HS-27A (cell line): Measurements from ENCODE around the gene PODXL.
"Not testable (repeated sequence)": the region's sequence is repeated elsewhere in the genome, so short reads cannot be mapped to it uniquely, and the experiment has no call there.

Source experiments
- DNase-seq: peaks from one replicate; pipeline ENCODE4 v3.0.0-alpha.2; 2012; ENCODE audit warnings: low read depth, missing footprints

The PODXL gene

DNA sequence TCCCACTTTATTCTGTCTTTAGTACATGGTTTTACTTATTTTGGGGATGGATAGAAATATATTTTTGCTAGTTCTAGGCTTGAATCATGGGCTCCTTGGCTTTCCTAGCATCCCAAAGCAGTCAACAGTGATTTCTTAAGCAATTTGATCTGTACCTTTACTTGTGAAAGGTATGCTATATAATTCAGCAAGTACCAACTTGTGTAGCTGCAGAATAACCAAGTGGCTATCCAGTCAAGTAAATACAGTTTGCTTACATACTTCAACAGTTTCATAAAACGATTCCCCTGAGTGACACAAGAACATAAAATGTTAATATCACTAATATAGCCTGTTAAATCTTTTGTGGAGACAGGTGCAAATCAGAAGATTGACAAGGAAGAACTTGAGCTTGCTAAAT lies 67.2 kb downstream of the PODXL start:
- DNase-seq: no peak

DNA sequence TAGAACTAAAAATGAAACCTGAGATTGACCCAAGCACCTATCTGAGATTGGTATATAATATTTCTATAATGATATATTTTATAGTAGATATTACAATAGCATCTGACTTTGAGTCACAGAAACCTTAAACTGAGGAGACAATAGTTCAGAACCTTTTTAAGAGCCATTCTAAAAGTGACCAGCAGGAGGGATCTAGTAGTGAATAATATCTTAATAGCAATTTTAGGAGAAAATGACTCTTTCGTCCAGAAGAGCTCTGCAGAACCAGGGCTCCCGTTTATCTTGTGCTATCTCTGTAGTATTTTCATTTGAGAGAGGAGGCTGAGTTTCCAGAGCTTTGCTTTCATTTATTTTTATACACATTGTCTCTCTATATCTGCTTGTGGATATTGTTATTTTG lies 68.1 kb downstream of the PODXL start:
- DNase-seq: no peak

GRCh38 chr7:131487217-131487616 lies 69.2 kb downstream of the PODXL start:
- no peak for DNase-seq

DNA sequence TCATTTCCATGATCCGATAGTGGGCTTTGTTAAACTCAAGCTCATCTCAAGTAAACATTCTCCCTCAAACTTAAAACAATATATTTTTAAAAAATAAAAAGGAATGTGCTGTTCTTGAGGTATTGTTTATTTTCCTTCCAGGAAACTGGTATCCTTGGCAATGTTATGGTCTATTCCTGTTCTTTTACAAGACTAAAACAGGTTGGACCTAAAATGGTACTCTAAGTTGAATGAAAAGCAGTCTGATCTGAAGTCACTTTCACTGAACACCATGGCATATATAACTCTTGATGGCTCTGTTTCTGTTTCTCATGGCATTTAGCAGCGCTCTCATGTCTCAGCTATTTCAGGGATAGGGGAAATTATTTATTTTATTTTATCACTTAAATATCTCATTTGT lies 70.1 kb downstream of the PODXL start:
- no peak for DNase-seq

GRCh38 chr7:131483586-131483985 lies 72.8 kb downstream of the PODXL start:
- DNase-seq: no peak

- DNase-seq: no peak
Observed at GRCh38 chr7:131482800-131483199, 73.6 kb downstream of the PODXL start.

- DNase-seq: no peak
Observed at GRCh38 chr7:131480384-131481315, 75.8 kb downstream of the PODXL start.

GRCh38 chr7:131476740-131477139 lies 79.7 kb downstream of the PODXL start:
- no peak for DNase-seq

GRCh38 chr7:131471250-131472004 lies 85.0 kb downstream of the PODXL start:
- no peak for DNase-seq

DNA sequence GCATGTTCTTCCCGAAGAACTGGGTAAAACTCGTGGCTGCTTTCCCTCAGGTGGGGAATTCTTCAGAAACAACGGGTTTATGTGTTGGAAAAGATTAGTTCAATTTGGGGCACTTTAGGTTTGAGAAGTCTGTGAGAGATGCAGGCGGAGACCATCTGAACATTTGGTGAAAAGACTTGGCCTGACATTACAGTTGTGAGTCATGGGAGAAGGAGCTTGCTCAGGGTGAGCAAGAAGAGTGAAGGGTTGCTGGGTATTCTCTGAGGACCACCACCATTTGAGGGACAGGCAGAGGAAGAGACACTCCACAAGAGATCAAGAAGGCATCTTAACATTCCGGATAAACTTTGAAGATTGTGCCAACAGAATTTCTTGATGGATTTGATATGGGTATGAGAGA lies 88.6 kb downstream of the PODXL start:
- DNase-seq: no peak

GRCh38 chr7:131466735-131467365 lies 89.6 kb downstream of the PODXL start:
- no peak for DNase-seq

GRCh38 chr7:131462715-131463114 lies 93.7 kb downstream of the PODXL start:
- DNase-seq: not testable (repeated sequence)

DNA sequence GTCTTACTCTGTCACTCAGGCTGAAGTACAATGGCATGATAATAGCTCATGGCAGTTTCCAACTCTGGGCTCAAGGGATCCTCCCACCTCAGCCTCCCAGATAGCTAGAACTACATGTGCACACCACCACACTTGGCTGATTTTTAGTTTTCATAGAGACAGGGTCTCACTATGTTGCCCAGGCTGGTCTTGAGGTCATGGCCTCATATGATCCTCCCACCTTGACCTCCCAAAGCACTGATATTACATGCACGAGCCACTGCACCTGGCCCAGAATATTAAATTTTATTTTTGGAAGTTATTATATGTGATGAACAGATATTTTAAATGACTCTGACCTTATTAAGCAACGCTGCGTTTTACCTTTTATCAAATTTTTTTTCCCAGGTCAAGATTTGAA lies 94.4 kb downstream of the PODXL start:
- DNase-seq: no peak

DNA sequence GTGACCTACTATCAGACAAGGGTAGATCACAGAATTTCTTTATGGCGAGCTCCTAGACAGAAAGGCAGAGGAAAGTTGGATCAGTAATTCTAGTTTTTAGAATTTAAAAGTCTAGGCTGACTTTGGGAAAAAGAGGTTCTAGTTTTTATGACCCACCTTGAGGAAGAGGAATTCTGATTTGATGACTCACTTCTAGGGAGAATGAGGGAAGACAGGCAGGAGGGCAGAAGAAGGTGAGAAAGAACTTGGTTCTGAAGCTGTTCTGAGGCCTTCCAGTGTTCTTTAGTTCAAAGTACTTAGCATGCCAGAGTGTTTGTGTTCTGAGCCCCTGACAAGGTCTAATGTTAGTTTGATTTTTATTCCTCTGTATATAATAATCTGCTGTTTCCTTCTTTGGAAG lies 97.2 kb downstream of the PODXL start:
- no peak for DNase-seq

- DNase-seq: no peak
Observed at GRCh38 chr7:131456338-131456737, 100.1 kb downstream of the PODXL start.

- DNase-seq: no peak
Observed at GRCh38 chr7:131455546-131455945, 100.9 kb downstream of the PODXL start.

DNA sequence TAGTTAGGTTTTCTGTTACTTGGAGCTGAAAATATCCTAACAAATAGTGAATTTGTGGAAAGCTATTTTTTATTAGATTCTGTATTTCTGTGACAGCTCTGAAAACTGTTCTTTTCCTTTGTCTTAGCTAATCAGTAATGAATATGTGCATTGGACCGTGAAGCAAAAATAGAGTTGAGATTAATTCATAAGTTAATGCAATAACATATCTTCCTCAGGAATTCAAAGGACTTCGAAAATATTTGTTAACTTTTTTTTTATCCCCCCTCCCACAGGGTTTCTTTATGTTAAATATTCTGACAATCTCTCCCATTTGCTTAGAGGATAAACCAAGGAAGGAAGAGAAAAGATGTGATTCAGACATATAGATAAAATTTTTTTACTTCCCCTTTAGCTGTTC lies 101.4 kb downstream of the PODXL start:
- DNase-seq: no peak

GRCh38 chr7:131454498-131454897 lies 101.9 kb downstream of the PODXL start:
- DNase-seq: no peak
